Measurements from ENCODE around the gene CFAP45.

GRCh38 chr1:159829822-159830465 is 70.0 kb downstream of the CFAP45 start:
- TF ChIP-seq, protein P1, sequence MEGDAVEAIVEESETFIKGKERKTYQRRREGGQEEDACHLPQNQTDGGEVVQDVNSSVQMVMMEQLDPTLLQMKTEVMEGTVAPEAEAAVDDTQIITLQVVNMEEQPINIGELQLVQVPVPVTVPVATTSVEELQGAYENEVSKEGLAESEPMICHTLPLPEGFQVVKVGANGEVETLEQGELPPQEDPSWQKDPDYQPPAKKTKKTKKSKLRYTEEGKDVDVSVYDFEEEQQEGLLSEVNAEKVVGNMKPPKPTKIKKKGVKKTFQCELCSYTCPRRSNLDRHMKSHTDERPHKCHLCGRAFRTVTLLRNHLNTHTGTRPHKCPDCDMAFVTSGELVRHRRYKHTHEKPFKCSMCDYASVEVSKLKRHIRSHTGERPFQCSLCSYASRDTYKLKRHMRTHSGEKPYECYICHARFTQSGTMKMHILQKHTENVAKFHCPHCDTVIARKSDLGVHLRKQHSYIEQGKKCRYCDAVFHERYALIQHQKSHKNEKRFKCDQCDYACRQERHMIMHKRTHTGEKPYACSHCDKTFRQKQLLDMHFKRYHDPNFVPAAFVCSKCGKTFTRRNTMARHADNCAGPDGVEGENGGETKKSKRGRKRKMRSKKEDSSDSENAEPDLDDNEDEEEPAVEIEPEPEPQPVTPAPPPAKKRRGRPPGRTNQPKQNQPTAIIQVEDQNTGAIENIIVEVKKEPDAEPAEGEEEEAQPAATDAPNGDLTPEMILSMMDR (IDR thresholded peaks at IDR 0.05), result no peak
- no peak for TF ChIP-seq POLR2A (IDR thresholded peaks at IDR 0.05)

All from thyroid gland (tissue), 4 donors.